NCI-H82 treated with DMSO at 0.1 percent for 48 hours (cell line): Measurements from ENCODE around the gene APAF1.

ENCODE experiments used
- DNase-seq: peaks from one replicate; lab custom pipeline; 2025; ENCODE audit not compliant: unreplicated experiment; lab: John Stamatoyannopoulos, UW

APAF1 gene

DNA sequence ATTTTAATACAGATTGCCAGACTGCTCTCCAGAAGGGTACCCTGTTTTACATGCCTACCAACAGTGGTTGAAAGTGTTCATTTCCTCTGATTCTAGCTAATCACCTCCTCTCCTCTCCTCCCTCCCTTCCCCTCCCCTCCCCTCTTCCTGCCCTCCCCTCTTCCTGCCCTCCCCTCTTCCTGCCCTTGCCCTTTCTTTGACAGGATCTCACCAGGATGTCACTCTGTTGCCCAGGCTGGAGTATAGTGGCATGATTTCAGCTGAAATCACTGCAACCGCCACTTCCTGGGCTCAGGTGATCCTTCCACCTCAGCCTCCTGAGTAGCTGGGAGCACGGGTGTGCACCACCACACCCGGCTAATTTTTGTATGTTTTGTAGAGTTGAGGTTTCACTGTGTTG, 24.7 kb downstream of the APAF1 start:
- DNase-seq, result no peak

GRCh38 chr12:98671459-98671858, 26.4 kb downstream of the APAF1 start:
- no peak for DNase-seq

DNA sequence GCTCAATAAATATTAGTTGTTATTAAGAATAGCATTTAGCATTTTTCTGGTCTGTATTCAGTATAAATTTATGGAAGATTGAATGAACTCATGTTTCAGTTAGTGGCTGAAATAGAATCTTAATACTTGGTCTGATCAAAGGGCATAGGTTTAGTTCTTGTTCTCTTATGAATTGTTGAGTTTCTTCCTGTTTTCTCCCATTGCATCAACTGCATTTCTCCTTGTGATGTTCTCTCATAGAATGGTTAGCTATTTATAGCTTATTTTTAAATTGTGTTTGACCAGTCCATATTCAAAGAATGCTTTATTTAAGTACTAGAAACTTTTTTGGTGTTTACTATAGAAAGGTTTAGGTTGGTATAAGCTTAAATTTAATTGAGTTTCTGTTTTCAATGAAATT, 29.8 kb downstream of the APAF1 start:
- DNase-seq, result no peak

- DNase-seq, result no peak
Measured at GRCh38 chr12:98678236-98678945, 33.3 kb downstream of the APAF1 start.

DNA sequence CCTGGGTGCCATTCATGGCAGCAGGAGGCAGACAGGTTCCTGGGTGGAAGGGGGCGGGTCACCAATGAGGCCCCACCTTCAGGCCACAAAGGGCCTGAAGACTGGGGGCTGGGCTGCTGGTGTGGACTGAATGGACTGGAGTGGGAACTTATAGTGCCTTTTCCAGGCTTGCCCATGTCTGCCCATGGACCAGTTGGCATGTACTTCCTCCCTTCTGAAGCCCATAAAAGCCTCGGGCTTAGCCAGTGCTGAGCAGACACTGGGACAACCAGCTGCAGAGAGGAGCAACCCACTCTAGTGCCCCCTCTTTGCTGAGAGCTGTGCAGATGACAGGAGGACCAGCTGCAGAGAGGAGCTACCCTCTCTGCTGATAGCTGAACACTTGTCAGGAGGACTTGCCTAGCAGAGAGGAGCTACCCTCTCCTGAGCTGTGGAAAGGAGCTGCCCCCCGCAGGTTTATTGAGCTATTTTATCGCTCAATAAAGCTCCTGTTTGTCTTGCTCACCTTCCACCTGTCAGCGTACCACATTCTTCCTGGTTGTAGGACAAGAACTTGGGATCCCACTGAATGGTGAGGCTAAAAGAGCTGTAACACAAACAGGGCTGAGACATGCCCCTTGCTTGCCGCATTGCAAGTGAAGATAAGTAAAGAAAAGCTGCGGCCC, 34.0 kb downstream of the APAF1 start:
- no peak for DNase-seq

- no peak for DNase-seq
Measured at GRCh38 chr12:98679611-98680005, 34.5 kb downstream of the APAF1 start.

DNA sequence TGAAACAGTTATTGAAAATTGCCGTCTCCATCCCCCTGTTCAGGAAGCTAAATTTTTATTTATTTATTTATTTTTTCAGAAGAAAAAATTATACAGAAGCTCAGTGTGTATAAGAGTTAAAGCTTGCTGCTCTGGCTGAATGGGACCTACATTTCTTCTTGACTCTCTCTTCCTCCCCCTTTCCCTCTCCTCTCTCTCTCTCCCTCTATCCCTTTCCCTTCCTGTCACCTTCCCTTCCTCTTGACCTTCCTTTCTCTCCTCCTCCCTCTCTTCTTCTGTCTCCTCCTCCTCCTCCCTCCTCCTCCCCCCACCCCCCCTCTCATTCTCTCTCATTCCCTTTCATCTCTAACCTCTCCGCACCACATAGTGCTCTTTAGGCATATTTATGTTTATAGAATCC, 39.1 kb downstream of the APAF1 start:
- DNase-seq, result no peak

DNA sequence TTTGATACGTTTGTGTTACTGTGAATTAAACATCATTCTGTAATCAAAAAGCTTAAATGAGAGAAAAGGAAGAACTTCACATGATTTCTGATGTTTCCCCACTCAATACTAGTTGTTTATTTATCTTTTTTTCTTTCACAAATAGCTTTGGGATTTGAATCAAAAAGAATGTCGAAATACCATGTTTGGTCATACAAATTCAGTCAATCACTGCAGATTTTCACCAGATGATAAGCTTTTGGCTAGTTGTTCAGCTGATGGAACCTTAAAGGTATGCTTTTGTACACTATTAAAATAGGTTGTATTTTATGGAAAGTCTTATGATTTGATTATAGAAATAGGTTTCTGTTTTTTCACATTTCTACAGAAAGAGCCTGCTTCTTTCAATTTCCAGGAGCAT, 41.5 kb downstream of the APAF1 start:
- DNase-seq, result no peak

DNA sequence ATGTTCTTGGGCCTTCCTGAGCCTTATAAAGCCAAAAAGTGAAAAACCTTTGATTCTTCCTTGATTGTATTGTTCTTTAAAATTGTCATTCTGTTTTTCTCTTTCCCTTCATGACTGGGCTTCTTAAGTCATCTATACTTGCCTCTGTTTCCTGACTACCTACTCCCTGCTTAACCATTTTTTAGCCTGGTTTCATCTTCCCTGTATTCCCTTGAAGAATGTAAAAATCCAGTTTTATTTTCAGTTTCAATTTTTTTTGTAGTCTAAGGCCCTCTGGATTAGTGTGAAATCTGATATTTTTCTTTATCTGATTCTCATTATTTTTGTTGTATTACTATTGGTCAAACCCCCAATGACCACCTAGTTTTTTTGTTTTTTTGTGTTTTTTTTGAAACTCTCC, 46.3 kb downstream of the APAF1 start:
- no peak for DNase-seq

GRCh38 chr12:98696036-98696646, 51.1 kb downstream of the APAF1 start:
- no peak for DNase-seq

DNA sequence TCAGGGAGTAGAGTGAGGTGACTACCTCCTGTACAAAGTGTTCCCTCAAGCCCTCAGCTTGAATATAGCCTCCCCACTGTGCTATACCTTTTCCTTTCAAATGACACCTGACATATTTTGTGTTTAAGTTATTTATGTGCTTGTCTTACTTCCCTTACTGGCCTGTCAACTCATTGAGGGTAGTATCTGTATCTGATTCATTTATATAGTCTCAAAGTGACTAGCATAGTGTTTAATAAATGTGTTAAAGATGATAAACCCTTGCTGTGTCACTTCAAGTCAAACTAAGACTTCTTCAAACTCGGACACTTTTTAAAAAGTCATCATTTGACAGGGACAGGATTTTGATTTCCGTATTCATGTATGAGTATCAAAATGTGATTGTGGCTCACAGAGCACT, 52.1 kb downstream of the APAF1 start:
- no peak for DNase-seq

- peak; percentile 7 for DNase-seq
Measured at GRCh38 chr12:98698603-98699463, 53.7 kb downstream of the APAF1 start.

GRCh38 chr12:98699586-98699985, 54.5 kb downstream of the APAF1 start:
- DNase-seq, result no peak

DNA sequence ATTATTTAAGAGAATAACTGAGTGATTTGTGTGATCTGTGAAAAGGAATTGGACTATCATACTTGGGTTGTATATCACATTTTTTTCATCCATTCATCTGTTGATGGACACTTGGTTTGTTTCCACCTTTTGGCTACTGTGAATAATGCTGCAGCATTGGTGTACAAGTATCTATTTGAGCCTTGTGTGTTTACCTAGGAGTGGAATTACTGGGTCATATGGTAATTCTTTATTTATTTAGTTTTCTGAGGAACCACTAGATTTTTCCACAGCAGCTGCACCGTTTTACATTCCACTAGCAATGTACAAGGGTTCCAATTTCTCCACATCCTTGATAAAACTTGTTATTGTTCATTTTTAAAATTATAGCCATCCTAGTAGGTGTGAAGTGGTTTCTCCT, 56.1 kb downstream of the APAF1 start:
- no peak for DNase-seq

- no peak for DNase-seq
Measured at GRCh38 chr12:98709022-98709421, 63.9 kb downstream of the APAF1 start.

DNA sequence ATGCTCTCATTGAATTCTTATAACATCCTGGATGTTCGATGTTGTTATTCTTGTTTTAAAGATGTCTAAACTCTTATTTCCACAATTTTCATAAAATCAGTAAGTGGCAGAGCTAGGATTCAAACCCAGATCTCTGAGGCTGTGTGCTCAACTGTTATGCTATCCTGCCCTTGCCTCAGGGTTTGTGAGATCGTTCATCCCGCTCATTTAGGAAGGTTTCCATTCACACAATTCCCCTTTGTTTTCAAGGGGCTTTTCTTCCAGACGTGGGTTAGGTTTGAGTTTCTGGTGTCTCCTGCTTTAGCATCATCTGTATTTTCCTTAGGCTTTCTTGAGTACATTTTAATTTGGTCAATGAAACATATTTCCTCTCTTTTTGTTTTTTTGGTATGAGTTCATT, 69.3 kb downstream of the APAF1 start:
- DNase-seq, result no peak

DNA sequence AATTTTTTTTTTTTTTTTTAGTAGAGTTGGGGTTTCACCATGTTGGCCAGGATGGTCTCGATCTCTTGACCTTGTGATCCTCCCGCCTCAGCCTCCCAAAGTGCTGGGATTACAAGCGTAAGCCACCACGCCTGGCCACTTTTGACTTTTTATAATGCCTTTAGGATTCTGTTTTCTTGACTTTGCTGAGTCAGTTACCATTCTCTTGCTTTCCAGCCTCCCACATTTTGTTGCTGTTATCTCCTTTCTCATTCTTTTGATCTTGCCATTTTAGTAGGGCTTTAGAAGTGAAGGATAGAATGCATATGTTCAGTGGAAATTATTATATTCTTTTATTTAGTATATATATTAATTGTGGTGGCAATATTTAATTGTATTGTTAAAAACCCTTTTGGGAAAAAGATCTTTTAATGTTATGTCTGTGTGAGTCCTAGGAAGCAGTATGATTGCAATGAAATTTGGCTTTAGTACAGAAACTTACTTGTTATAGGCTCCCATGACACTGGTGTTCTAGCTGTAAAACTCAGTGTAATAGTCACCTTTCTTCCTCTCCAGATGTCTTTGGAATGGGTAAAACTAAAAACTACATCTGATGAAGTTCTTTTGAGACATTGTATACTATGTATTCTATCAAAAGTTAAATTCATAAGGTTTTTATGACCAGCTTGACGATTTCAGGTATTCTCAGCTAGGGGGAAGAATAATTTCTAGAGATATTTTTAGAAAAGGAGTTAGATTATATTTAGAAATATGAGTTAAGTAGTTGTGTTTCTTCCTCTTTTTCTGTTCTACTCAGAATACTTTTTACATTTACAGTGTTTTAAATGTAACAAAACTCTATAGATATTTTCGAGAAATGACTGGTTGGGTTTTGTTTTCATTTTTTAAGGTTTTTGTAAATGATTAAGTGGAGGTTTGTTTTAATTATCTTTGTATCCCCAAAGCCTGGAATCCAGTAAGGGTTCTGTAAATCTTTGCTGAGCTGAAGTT, 74.7 kb downstream of the APAF1 start:
- no peak for DNase-seq

DNA sequence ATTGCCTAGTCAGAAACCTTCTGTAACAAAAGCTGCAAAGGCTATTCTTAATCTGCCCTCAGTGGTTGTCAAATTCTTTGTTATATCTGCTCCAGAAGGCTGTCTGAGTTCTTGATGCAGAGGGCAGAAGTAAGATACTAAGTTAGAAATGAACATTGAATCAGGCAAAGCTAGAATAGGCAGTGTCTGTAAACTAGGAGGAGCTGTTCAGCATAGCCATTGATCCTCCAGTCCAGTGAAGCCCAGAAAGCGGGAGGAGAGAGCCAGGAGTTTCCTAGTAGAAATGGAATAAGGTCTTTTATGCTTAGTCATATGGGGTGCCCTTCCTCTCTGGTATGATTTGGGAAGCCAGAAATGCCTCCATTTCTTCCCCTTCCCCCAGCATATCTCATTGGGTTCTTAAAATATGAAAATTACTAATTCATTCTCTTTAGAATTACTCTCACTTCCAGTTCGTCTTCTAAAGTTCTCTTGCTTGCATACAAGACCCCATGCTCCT, 76.2 kb downstream of the APAF1 start:
- no peak for DNase-seq

GRCh38 chr12:98724384-98725155, 79.5 kb downstream of the APAF1 start:
- DNase-seq, result no peak
